H1 (cell line): ENCODE results near the gene CACNA1D. TPM values are rescaled to one million over a fixed set of nuclear protein-coding genes. Genes with fewer than 3 reads are reported as not detected.

Source experiments
- CTCF ChIA-PET: fragments of 300-600 bp; sonication (Branson Sonifier 250); formaldehyde crosslinking; loops from one replicate; lab custom pipeline; 2021; ENCODE audit not compliant: partially characterized antibody; lab: Charles Lee
- POLR2A ChIA-PET: fragments of 300-600 bp; sonication (Branson Sonifier 250); formaldehyde crosslinking; loops from one replicate; lab custom pipeline; 2021; ENCODE audit warnings: inconsistent platforms; ENCODE audit not compliant: partially characterized antibody; lab: Charles Lee
- DNase-seq, 2 experiments: peaks; one replicate each; pipeline versions ENCODE4 v3.0.0 to v3.0.0-alpha.2; 2010 to 2022; ENCODE audit warnings: low spot score in 2 of 2, low read depth in 1 of 2, mixed read lengths in 1 of 2
- FAIRE-seq: peaks from 2 replicates; lab custom pipeline; 2011; peaks lifted over from hg19 to GRCh38; lab: Jason Lieb, UNC
- H2AFZ ChIP-seq: 2 replicates; pipeline ENCODE4 v1.8.1; 2012; ENCODE audit warnings: low read length, inconsistent platforms
- H2AK5ac ChIP-seq: 2 replicates; pipeline ENCODE4 v1.6.1; 2013; ENCODE audit warnings: low read depth, low read length
- H2BK120ac ChIP-seq: replicated peaks from 2 replicates; pipeline ENCODE3; 2013; ENCODE audit warnings: low read depth, low read length, inconsistent platforms
- H2BK12ac ChIP-seq: 2 replicates; pipeline ENCODE4 v1.6.1; 2013; ENCODE audit warnings: low read depth, low read length
- H2BK15ac ChIP-seq: 2 replicates; pipeline ENCODE4 v1.6.1; 2013; ENCODE audit warnings: low read length
- H2BK20ac ChIP-seq: 2 replicates; pipeline ENCODE4 v1.6.1; 2013; ENCODE audit warnings: low read length
- H2BK5ac ChIP-seq: 2 replicates; pipeline ENCODE4 v1.6.1; 2013; ENCODE audit warnings: low read depth, low read length
- H3K14ac ChIP-seq: 2 replicates; pipeline ENCODE4 v1.6.1; 2013; ENCODE audit warnings: inconsistent platforms; ENCODE audit not compliant: insufficient read length
- H3K18ac ChIP-seq: 2 replicates; pipeline ENCODE4 v1.6.1; 2013; ENCODE audit warnings: low read length; ENCODE audit errors: extremely low read depth
- H3K23ac ChIP-seq: 2 replicates; pipeline ENCODE4 v1.6.1; 2013; ENCODE audit warnings: inconsistent platforms; ENCODE audit not compliant: insufficient read length
- H3K23me2 ChIP-seq: 2 replicates; pipeline ENCODE4 v1.6.1; 2013; ENCODE audit warnings: low read depth, low read length
- H3K27ac ChIP-seq: 2 replicates; pipeline ENCODE4 v1.6.1; 2011; ENCODE audit warnings: low read depth, low read length, inconsistent platforms
- H3K27me3 ChIP-seq, 4 experiments: replicated peaks in 1 of 4; 1 replicate in 1 of 4; 2 replicates in 3 of 4; pipeline versions ENCODE4 v1.6.1 to v1.8.1; 2011 to 2013; ENCODE audit warnings: low read length in 3 of 4, mild to moderate bottlenecking in 3 of 4, inconsistent platforms in 2 of 4, mixed read lengths in 2 of 4, moderate library complexity in 1 of 4; ENCODE audit not compliant: control insufficient read depth in 3 of 4, insufficient read depth in 3 of 4; ENCODE audit errors: extremely low read depth in 1 of 4
- H3K36me3 ChIP-seq, 4 experiments: 2 replicates each; pipeline versions ENCODE4 v1.6.1 to v1.8.1; 2011 to 2013; ENCODE audit warnings: mild to moderate bottlenecking in 4 of 4, low read length in 3 of 4, moderate library complexity in 2 of 4, control low read depth in 1 of 4, inconsistent platforms in 1 of 4; ENCODE audit not compliant: insufficient read depth in 4 of 4, control insufficient read depth in 2 of 4
- H3K4ac ChIP-seq: replicated peaks from 2 replicates; pipeline ENCODE3; 2013; ENCODE audit warnings: low read length, low read depth, mixed read lengths, inconsistent platforms; ENCODE audit not compliant: insufficient read length
- H3K4me1 ChIP-seq, 4 experiments: replicated peaks in 1 of 4; 1 replicate in 1 of 4; 2 replicates in 3 of 4; pipeline versions ENCODE4 v1.6.1 to v1.8.1; 2011 to 2013; ENCODE audit warnings: low read length in 3 of 4, inconsistent platforms in 2 of 4, mixed read lengths in 1 of 4; ENCODE audit not compliant: insufficient read depth in 4 of 4, control insufficient read depth in 3 of 4
- H3K4me2 ChIP-seq, 2 experiments: 2 replicates each; pipeline versions ENCODE4 v1.6.1 to v1.8.1; 2011 to 2013; ENCODE audit warnings: low read depth in 2 of 2, low read length in 2 of 2, control low read depth in 1 of 2, inconsistent platforms in 1 of 2, mild to moderate bottlenecking in 1 of 2; ENCODE audit not compliant: insufficient read depth in 1 of 2
- H3K4me3 ChIP-seq, 4 experiments: fragments of 200-600, 300-600 bp in 1 of 4; sonication (generic), shearing (Covaris generic), sonication (Bioruptor Twin) in 1 of 4; 2 replicates each; pipeline versions ENCODE4 v1.5.1 to v1.8.1; 2011 to 2016; ENCODE audit warnings: low read length in 4 of 4, low read depth in 3 of 4, control low read depth in 2 of 4, inconsistent platforms in 2 of 4, mild to moderate bottlenecking in 2 of 4, mixed read lengths in 1 of 4, moderate library complexity in 1 of 4; ENCODE audit not compliant: insufficient read depth in 2 of 4; ENCODE audit errors: extremely low read depth in 1 of 4
- H3K56ac ChIP-seq: replicated peaks from 2 replicates; pipeline ENCODE3; 2013; ENCODE audit warnings: low read depth, mild to moderate bottlenecking, mixed read lengths, low read length, inconsistent platforms; ENCODE audit not compliant: insufficient read length
- H3K79me1 ChIP-seq: 2 replicates; pipeline ENCODE4 v1.6.1; 2013; ENCODE audit warnings: low read depth, low read length, control low read depth
- H3K79me2 ChIP-seq, 2 experiments: 2 replicates each; pipeline versions ENCODE4 v1.6.1 to v1.8.1; 2012 to 2013; ENCODE audit warnings: low read length in 2 of 2, mild to moderate bottlenecking in 2 of 2, inconsistent platforms in 1 of 2; ENCODE audit not compliant: insufficient read depth in 2 of 2, control insufficient read depth in 1 of 2
- H3K9ac ChIP-seq, 4 experiments: replicated peaks in 1 of 4; 1 replicate in 1 of 4; 2 replicates in 3 of 4; pipeline versions ENCODE4 v1.6.1 to v1.8.1; 2011 to 2013; ENCODE audit warnings: low read depth in 3 of 4, low read length in 3 of 4, control low read depth in 2 of 4, mild to moderate bottlenecking in 2 of 4, moderate library complexity in 2 of 4, inconsistent platforms in 1 of 4; ENCODE audit errors: extremely low read depth in 1 of 4
- H3K9me3 ChIP-seq, 2 experiments: 2 replicates each; pipeline versions ENCODE4 v1.6.1 to v1.8.1; 2012 to 2013; ENCODE audit warnings: mild to moderate bottlenecking in 2 of 2, moderate library complexity in 2 of 2, control low read depth in 1 of 2, inconsistent platforms in 1 of 2, low read depth in 1 of 2, low read length in 1 of 2, mixed read lengths in 1 of 2; ENCODE audit not compliant: insufficient read depth in 2 of 2
- H4K20me1 ChIP-seq, 2 experiments: replicated peaks in 1 of 2; 2 replicates each; pipeline versions ENCODE3 to v1.8.1; 2011 to 2013; ENCODE audit warnings: inconsistent platforms in 2 of 2, low read length in 2 of 2, mild to moderate bottlenecking in 1 of 2; ENCODE audit not compliant: insufficient read depth in 2 of 2, control insufficient read depth in 1 of 2
- H4K5ac ChIP-seq: 2 replicates; pipeline ENCODE4 v1.6.1; 2013; ENCODE audit warnings: low read length, low read depth, mixed read lengths, inconsistent platforms; ENCODE audit not compliant: insufficient read length
- H4K8ac ChIP-seq: 2 replicates; pipeline ENCODE4 v1.8.0; 2013; ENCODE audit warnings: mild to moderate bottlenecking, moderate library complexity, low read length, inconsistent platforms; ENCODE audit not compliant: insufficient read depth; ENCODE audit errors: extremely low read depth
- H4K91ac ChIP-seq: replicated peaks from 2 replicates; pipeline ENCODE3; 2013; ENCODE audit warnings: low read length, mixed read lengths, inconsistent platforms; ENCODE audit not compliant: insufficient read length
- ASH2L ChIP-seq: fragments of 200-600, 300-600 bp; sonication (generic); IDR thresholded peaks from one replicate; pipeline ENCODE4 v1.7.1; 2017; ENCODE audit warnings: low read length
- CEBPB ChIP-seq: IDR thresholded peaks from 2 replicates; pipeline ENCODE4 v1.6.1; 2012; ENCODE audit warnings: low read depth, low read length
- JUND ChIP-seq: IDR thresholded peaks from 2 replicates; pipeline ENCODE4 v1.6.1; 2011; ENCODE audit warnings: mild to moderate bottlenecking, improper control_type of control experiment, low read length
- KDM1A ChIP-seq: fragments of 200-600, 300-600 bp; sonication (generic); IDR thresholded peaks from 2 replicates; pipeline ENCODE4 v1.7.1; 2016; ENCODE audit warnings: mild to moderate bottlenecking, low read length, borderline replicate concordance
- KDM4A ChIP-seq: IDR thresholded peaks from one replicate; pipeline ENCODE4 v1.7.1; 2012; ENCODE audit warnings: low read depth, mild to moderate bottlenecking, moderate library complexity, low read length, inconsistent platforms; ENCODE audit not compliant: severe bottlenecking
- KDM5A ChIP-seq: fragments of 200-600 bp; IDR thresholded peaks from 2 replicates; pipeline ENCODE4 v1.7.1; 2012; ENCODE audit warnings: mild to moderate bottlenecking, low read length, inconsistent platforms, mixed read lengths
- MAFK ChIP-seq: IDR thresholded peaks from 2 replicates; pipeline ENCODE4 v1.6.1; 2012; ENCODE audit warnings: low read depth, mild to moderate bottlenecking, improper control_type of control experiment, low read length
- RAD21 ChIP-seq, 2 experiments: IDR thresholded peaks in 1 of 2; conservative IDR thresholded peaks in 1 of 2; 2 replicates each; pipeline ENCODE4 v1.6.1; 2011; ENCODE audit warnings: low read depth in 2 of 2, low read length in 2 of 2, improper control_type of control experiment in 1 of 2, inconsistent platforms in 1 of 2, mild to moderate bottlenecking in 1 of 2, moderate library complexity in 1 of 2
- SRF ChIP-seq: IDR thresholded peaks from 2 replicates; pipeline ENCODE4 v1.6.1; 2011; ENCODE audit warnings: mild to moderate bottlenecking, low read depth, low read length, moderate library complexity
- TAF7 ChIP-seq: optimal IDR thresholded peaks from 2 replicates; pipeline ENCODE3; 2011; ENCODE audit warnings: low read depth, mild to moderate bottlenecking, inconsistent platforms, low read length, moderate library complexity, borderline replicate concordance
- USF2 ChIP-seq: IDR thresholded peaks from 2 replicates; pipeline ENCODE4 v1.6.1; 2011; ENCODE audit warnings: low read length, improper control_type of control experiment
- WGBS, 2 experiments: shearing (Covaris generic) in 1 of 2; methylation state at CpG; one replicate each; pipeline versions ENCODE4 v1.1.6 to v1.1.7; 2013 to 2015; ENCODE audit warnings: low lambda C conversion rate in 2 of 2, mixed read lengths in 2 of 2, inconsistent platforms in 1 of 2, low coverage in 1 of 2, missing lambda C conversion rate in 1 of 2; ENCODE audit not compliant: insufficient replicate concordance in 2 of 2, insufficient coverage in 1 of 2, insufficient read length in 1 of 2; ENCODE audit errors: extremely low coverage in 1 of 2, missing lambda C conversion rate in 1 of 2; 5-methylcytosine and 5-hydroxymethylcytosine counted together
- polyA plus RNA-seq, 7 experiments: library from polyadenylated mRNA; depleted of rRNA in 3 of 7; stranded (reverse) in 5 of 7; unstranded in 2 of 7; fragments of >200 nt in 5 of 7; fragments of 200-250 nt in 2 of 7; gene quantifications; 1 replicate in 5 of 7; 2 replicates in 1 of 7; 4 replicates in 1 of 7; pipeline versions ENCODE4 v1.2.1 to v1.2.3, GENCODE V29; 2011 to 2013; ENCODE audit warnings: missing spikeins in 2 of 7, mixed read lengths in 2 of 7
- total RNA-seq: library from RNA; stranded (reverse); fragmentation: NEBNext Ultra II Directional; extraction: Animal tissue kit (Norgen Biotek cat#: 25700); gene quantifications from 2 replicates; pipeline ENCODE4 v1.2.1, GENCODE V29; 2021

The CACNA1D gene
- total and polyA plus RNA-seq, 2 of the 8 experiments (the other 6 are each of a cell fraction or from before 2014, with no cell fraction given) = 2.0 to 2.9 TPM

- no peak overlapping the region for H3K14ac ChIP-seq
- no peak overlapping the region for H2BK12ac ChIP-seq
- TF ChIP-seq TAF7 (no peak), SRF (no peak), RAD21 (IDR thresholded peaks at IDR 0.05 in 1 of 2, conservative IDR thresholded peaks at IDR 0.05 in 1 of 2; ENCODE audit: low read depth in 2 of 2, low read length in 2 of 2) (no peak), JUND (no peak), ASH2L (no peak), KDM4A (no peak), CEBPB (no peak), KDM1A (no peak), USF2 (no peak), KDM5A (no peak), MAFK (no peak)
- no peaks in the 10 kb centered on the region for H3K79me2 ChIP-seq
- H3K4ac ChIP-seq = no peak overlapping the region
- H2BK120ac ChIP-seq = no peak overlapping the region
- 87% methylated on average over 2 of the region's 2 CpGs; no CpG with 5 or more reads in 1 of the 2 experiments for WGBS, 2 experiments
- no peak overlapping the region for H3K27ac ChIP-seq
- H3K4me1 ChIP-seq = peaks cover 0 to 3% (median 0%) of the 10 kb centered on the region in 4 experiments; a peak in 1 of 7 replicates
- H3K56ac ChIP-seq = no peak overlapping the region
- DNase-seq (no peak), FAIRE-seq (no peak)
- H3K18ac ChIP-seq = no peak overlapping the region
- H2BK15ac ChIP-seq = no peak overlapping the region
- CTCF ChIA-PET = interaction anchor here (0.6 to 1.2 kb wide), 2 partner anchors 16 to 47 kb away, joined by 3 to 4 read pairs; no protein-coding TSS in a partner anchor
- H4K91ac ChIP-seq = no peak overlapping the region
- H3K9ac ChIP-seq = no peak overlapping the region
- POLR2A ChIA-PET = no interaction called here
- H2BK5ac ChIP-seq = no peak overlapping the region
- H2AFZ ChIP-seq = no peak overlapping the region
- no peak overlapping the region for H3K4me3 ChIP-seq
- no peaks in the 10 kb centered on the region for H3K9me3 ChIP-seq
- H3K23me2 ChIP-seq = no peaks in the 10 kb centered on the region
- H3K4me2 ChIP-seq = no peak overlapping the region
- H3K36me3 ChIP-seq = no peaks in the 10 kb centered on the region
- no peak overlapping the region for H4K8ac ChIP-seq
- H2BK20ac ChIP-seq = no peak overlapping the region
- H4K5ac ChIP-seq = no peak overlapping the region
- no peaks in the 10 kb centered on the region for H3K27me3 ChIP-seq
- no peak overlapping the region for H2AK5ac ChIP-seq
- H3K23ac ChIP-seq = no peak overlapping the region
- no peaks in the 10 kb centered on the region for H3K79me1 ChIP-seq
- no peaks in the 10 kb centered on the region for H4K20me1 ChIP-seq
Measured at GRCh38 chr3:53693451-53693850, 199.0 kb downstream of the CACNA1D start.
